ENCODE data around the gene RRP7A.
"Not testable (repeated sequence)": the region's sequence is repeated elsewhere in the genome, so short reads cannot be mapped to it uniquely, and the experiment has no call there.

Gene RRP7A

GRCh38 chr22:42536166-42536565 lies 16.6 kb upstream of the RRP7A start:
- no peak for DNase-seq (ENCODE audit: low read depth, low spot score)

- DNase-seq (ENCODE audit: low read depth, low spot score) = not testable (repeated sequence)
Measured at GRCh38 chr22:42535082-42535731, 15.6 kb upstream of the RRP7A start.

GRCh38 chr22:42533638-42533977 lies 14.0 kb upstream of the RRP7A start:
- DNase-seq (ENCODE audit: low read depth, low spot score) = no peak

- not testable (repeated sequence) for DNase-seq (ENCODE audit: low read depth, low spot score)
Measured at GRCh38 chr22:42531401-42532084, 11.9 kb upstream of the RRP7A start.

GRCh38 chr22:42529435-42529834 lies 9.8 kb upstream of the RRP7A start:
- not testable (repeated sequence) for DNase-seq (ENCODE audit: low read depth, low spot score)

- DNase-seq (ENCODE audit: low read depth, low spot score) = no peak
Measured at GRCh38 chr22:42528591-42529307, 9.2 kb upstream of the RRP7A start.

GRCh38 chr22:42522546-42522945 lies 3.0 kb upstream of the RRP7A start:
- DNase-seq (ENCODE audit: low read depth, low spot score) = no peak

GRCh38 chr22:42521228-42521546 lies 1.6 kb upstream of the RRP7A start:
- DNase-seq (ENCODE audit: low read depth, low spot score) = no peak

GRCh38 chr22:42518638-42519524 lies 715 bp downstream of the RRP7A start:
- DNase-seq (ENCODE audit: low read depth, low spot score) = not testable (repeated sequence)

- not testable (repeated sequence) for DNase-seq (ENCODE audit: low read depth, low spot score)
Measured at GRCh38 chr22:42517103-42517502, 2.5 kb downstream of the RRP7A start.

GRCh38 chr22:42515896-42516295 lies 3.7 kb downstream of the RRP7A start:
- DNase-seq (ENCODE audit: low read depth, low spot score) = no peak

- DNase-seq (ENCODE audit: low read depth, low spot score) = not testable (repeated sequence)
Measured at GRCh38 chr22:42515304-42515703, 4.3 kb downstream of the RRP7A start.

GRCh38 chr22:42514331-42514730 lies 5.3 kb downstream of the RRP7A start:
- not testable (repeated sequence) for DNase-seq (ENCODE audit: low read depth, low spot score)

- not testable (repeated sequence) for DNase-seq (ENCODE audit: low read depth, low spot score)
Measured at GRCh38 chr22:42512273-42512990, 7.2 kb downstream of the RRP7A start.

GRCh38 chr22:42511401-42511891 lies 8.2 kb downstream of the RRP7A start:
- DNase-seq (ENCODE audit: low read depth, low spot score) = no peak

- DNase-seq (ENCODE audit: low read depth, low spot score) = no peak
Measured at GRCh38 chr22:42509548-42509947, 10.0 kb downstream of the RRP7A start.

GRCh38 chr22:42508975-42509364 lies 10.6 kb downstream of the RRP7A start:
- not testable (repeated sequence) for DNase-seq (ENCODE audit: low read depth, low spot score)

GRCh38 chr22:42508327-42508974 lies 11.1 kb downstream of the RRP7A start:
- DNase-seq (ENCODE audit: low read depth, low spot score) = not testable (repeated sequence)

GRCh38 chr22:42500836-42501179 lies 18.8 kb downstream of the RRP7A start:
- no peak for DNase-seq (ENCODE audit: low read depth, low spot score)

GRCh38 chr22:42500161-42500835 lies 19.3 kb downstream of the RRP7A start:
- peak; percentile 57 for DNase-seq (ENCODE audit: low read depth, low spot score)

All from activated naive CD8-positive, alpha-beta T cell treated with anti-CD3 and anti-CD28 coated beads, Interleukin-2, amount 50 U/mL, for 16 hours (primary cell).